Neural progenitor cell (in vitro differentiated cells): ENCODE results near the gene BRSK2. TPM values are rescaled to one million over a fixed set of nuclear protein-coding genes. Genes with fewer than 3 reads are reported as not detected.

Experiments used
- DNase-seq: peaks from one replicate; pipeline ENCODE4 v3.0.0-alpha.2; 2016; ENCODE audit warnings: low spot score
- H2AFZ ChIP-seq: fragments of 200-600 bp; sonication (generic); replicated peaks from 2 replicates; pipeline ENCODE4 v1.6.1; 2016; ENCODE audit warnings: antibody characterized with exemption
- H3F3A ChIP-seq: fragments of 200-600 bp; sonication (generic); 2 replicates; pipeline ENCODE4 v1.6.1; 2016; ENCODE audit warnings: antibody characterized with exemption, low read depth
- H3K27ac ChIP-seq: fragments of 200-600 bp; sonication (generic); 2 replicates; pipeline ENCODE4 v1.5.1; 2016; ENCODE audit warnings: mild to moderate bottlenecking
- H3K27me3 ChIP-seq: fragments of 200-600 bp; sonication (generic); 2 replicates; pipeline ENCODE4 v1.6.1; 2016; ENCODE audit warnings: mild to moderate bottlenecking, moderate library complexity
- H3K36me3 ChIP-seq: fragments of 200-600 bp; sonication (generic); 2 replicates; pipeline ENCODE4 v1.5.1; 2016
- H3K4me1 ChIP-seq: fragments of 200-600 bp; sonication (generic); 2 replicates; pipeline ENCODE4 v1.6.1; 2016; ENCODE audit warnings: mixed run types
- H3K4me2 ChIP-seq: fragments of 200-600 bp; sonication (generic); 2 replicates; pipeline ENCODE4 v1.6.1; 2016
- H3K4me3 ChIP-seq: fragments of 200-600 bp; sonication (generic); 2 replicates; pipeline ENCODE4 v1.5.1; 2016
- H3K79me2 ChIP-seq: fragments of 200-600 bp; sonication (generic); 2 replicates; pipeline ENCODE4 v1.6.1; 2016; ENCODE audit warnings: low read depth
- H3K9ac ChIP-seq: fragments of 200-600 bp; sonication (generic); 2 replicates; pipeline ENCODE4 v1.6.1; 2016
- H3K9me3 ChIP-seq: fragments of 200-600 bp; sonication (generic); 2 replicates; pipeline ENCODE4 v1.5.1; 2016; ENCODE audit warnings: low read depth
- H4K20me1 ChIP-seq: fragments of 200-600 bp; sonication (generic); 2 replicates; pipeline ENCODE4 v1.6.1; 2016; ENCODE audit warnings: low read depth
- H3K27ac Mint-ChIP-seq: 3 replicates; pipeline ENCODE4 v1.8.0; 2021; ENCODE audit warnings: mixed read lengths
- H3K27me3 Mint-ChIP-seq: 2 replicates; pipeline ENCODE4 v1.8.0; 2022; ENCODE audit warnings: low read depth, mild to moderate bottlenecking, inconsistent platforms, moderate library complexity, mixed read lengths; ENCODE audit not compliant: insufficient read depth
- H3K36me3 Mint-ChIP-seq: 3 replicates; pipeline ENCODE4 v1.8.0; 2021; ENCODE audit warnings: mixed read lengths
- H3K4me1 Mint-ChIP-seq: 3 replicates; pipeline ENCODE4 v1.8.0; 2021; ENCODE audit warnings: mixed read lengths
- H3K4me3 Mint-ChIP-seq: 3 replicates; pipeline ENCODE4 v1.8.0; 2021; ENCODE audit warnings: mild to moderate bottlenecking, moderate library complexity, mixed read lengths
- H3K9me3 Mint-ChIP-seq: 3 replicates; pipeline ENCODE4 v1.8.0; 2020; ENCODE audit warnings: mixed read lengths
- EZH2 ChIP-seq: fragments of 200-600 bp; sonication (generic); IDR thresholded peaks from 2 replicates; pipeline ENCODE4 v1.6.1; 2017; ENCODE audit warnings: antibody characterized with exemption, mild to moderate bottlenecking, moderate library complexity
- EZH2phosphoT487 ChIP-seq: fragments of 200-600 bp; sonication (generic); IDR thresholded peaks from 2 replicates; pipeline ENCODE4 v1.6.1; 2017; ENCODE audit warnings: antibody characterized with exemption
- total RNA-seq: library from RNA; depleted of rRNA; stranded (reverse); fragments of >200 nt; gene quantifications from 2 replicates; pipeline ENCODE4 v1.2.3, GENCODE V29; 2015; ENCODE audit warnings: low replicate concordance
- TF ChIP-seq, protein P1 (sequence below): fragments of 200-600 bp; sonication (generic); IDR thresholded peaks from 2 replicates; pipeline ENCODE4 v1.5.1; 2017; ENCODE audit warnings: antibody characterized with exemption, mild to moderate bottlenecking

The BRSK2 gene
- total RNA-seq, 1 donor from 2014 or later: 8.2 TPM

- Mint-ChIP-seq H3K27ac (no peak overlapping the region), H3K27me3 (peaks cover 2% of the 10 kb centered on the region), H3K9me3 (no peaks in the 10 kb centered on the region), H3K36me3 (peaks cover 4% of the 10 kb centered on the region), H3K4me3 (no peak overlapping the region), H3K4me1 (peaks cover 3% of the 10 kb centered on the region)
- Histone ChIP-seq H3F3A (no peaks in the 10 kb centered on the region), H3K27ac (no peak overlapping the region), H4K20me1 (peaks cover 31% of the 10 kb centered on the region), H3K4me1 (no peaks in the 10 kb centered on the region), H3K9ac (no peak overlapping the region), H3K4me3 (no peak overlapping the region), H3K9me3 (no peaks in the 10 kb centered on the region), H3K79me2 (no peaks in the 10 kb centered on the region), H2AFZ (no peak overlapping the region), H3K4me2 (no peak overlapping the region), H3K36me3 (no peaks in the 10 kb centered on the region), H3K27me3 (no peaks in the 10 kb centered on the region)
- no peak for DNase-seq
- TF ChIP-seq, protein P1, sequence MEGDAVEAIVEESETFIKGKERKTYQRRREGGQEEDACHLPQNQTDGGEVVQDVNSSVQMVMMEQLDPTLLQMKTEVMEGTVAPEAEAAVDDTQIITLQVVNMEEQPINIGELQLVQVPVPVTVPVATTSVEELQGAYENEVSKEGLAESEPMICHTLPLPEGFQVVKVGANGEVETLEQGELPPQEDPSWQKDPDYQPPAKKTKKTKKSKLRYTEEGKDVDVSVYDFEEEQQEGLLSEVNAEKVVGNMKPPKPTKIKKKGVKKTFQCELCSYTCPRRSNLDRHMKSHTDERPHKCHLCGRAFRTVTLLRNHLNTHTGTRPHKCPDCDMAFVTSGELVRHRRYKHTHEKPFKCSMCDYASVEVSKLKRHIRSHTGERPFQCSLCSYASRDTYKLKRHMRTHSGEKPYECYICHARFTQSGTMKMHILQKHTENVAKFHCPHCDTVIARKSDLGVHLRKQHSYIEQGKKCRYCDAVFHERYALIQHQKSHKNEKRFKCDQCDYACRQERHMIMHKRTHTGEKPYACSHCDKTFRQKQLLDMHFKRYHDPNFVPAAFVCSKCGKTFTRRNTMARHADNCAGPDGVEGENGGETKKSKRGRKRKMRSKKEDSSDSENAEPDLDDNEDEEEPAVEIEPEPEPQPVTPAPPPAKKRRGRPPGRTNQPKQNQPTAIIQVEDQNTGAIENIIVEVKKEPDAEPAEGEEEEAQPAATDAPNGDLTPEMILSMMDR: peak; percentile 22
- TF ChIP-seq EZH2: no peak
Observed at GRCh38 chr11:1482581-1483444, 93.1 kb downstream of the BRSK2 start.

DNA sequence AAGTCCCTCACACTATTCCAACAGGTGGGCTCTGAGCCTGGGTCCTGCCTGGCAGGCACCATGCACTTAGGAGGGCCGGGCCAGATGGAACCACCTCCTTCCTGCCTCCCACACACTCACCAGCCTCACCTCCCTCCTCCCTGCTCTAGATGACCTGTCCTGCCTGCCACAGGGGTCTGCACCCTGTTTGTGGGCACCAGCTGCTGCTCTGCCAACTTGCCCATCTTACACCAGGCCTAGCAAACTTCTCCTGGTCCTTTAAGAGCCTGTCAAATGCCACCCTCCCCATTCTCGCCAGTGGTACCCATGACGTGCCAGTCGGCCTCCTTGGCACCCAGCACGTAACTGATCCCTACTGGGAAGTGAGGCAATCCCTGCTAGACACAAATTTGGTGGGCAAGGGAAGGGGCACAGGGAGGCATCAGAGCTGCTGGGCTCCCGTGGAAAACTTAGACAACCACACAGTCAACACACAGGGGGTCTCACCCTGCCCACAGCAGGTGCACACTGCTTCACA, 93.8 kb downstream of the BRSK2 start:
- Histone ChIP-seq H3K4me2 (no peak overlapping the region), H4K20me1 (peaks cover 34% of the 10 kb centered on the region), H3K27me3 (no peaks in the 10 kb centered on the region), H3K9ac (no peak overlapping the region), H3K36me3 (no peaks in the 10 kb centered on the region), H3F3A (no peaks in the 10 kb centered on the region), H2AFZ (no peak overlapping the region), H3K4me3 (no peak overlapping the region), H3K79me2 (no peaks in the 10 kb centered on the region), H3K9me3 (no peaks in the 10 kb centered on the region), H3K4me1 (no peaks in the 10 kb centered on the region), H3K27ac (no peak overlapping the region)
- Mint-ChIP-seq H3K4me1 (peaks cover 3% of the 10 kb centered on the region), H3K36me3 (peaks cover 4% of the 10 kb centered on the region), H3K27me3 (peaks cover 2% of the 10 kb centered on the region), H3K4me3 (no peak overlapping the region), H3K27ac (no peak overlapping the region), H3K9me3 (no peaks in the 10 kb centered on the region)
- DNase-seq: no peak
- TF ChIP-seq, protein P1: no peak
- TF ChIP-seq EZH2phosphoT487: no peak
- TF ChIP-seq EZH2: no peak

DNA sequence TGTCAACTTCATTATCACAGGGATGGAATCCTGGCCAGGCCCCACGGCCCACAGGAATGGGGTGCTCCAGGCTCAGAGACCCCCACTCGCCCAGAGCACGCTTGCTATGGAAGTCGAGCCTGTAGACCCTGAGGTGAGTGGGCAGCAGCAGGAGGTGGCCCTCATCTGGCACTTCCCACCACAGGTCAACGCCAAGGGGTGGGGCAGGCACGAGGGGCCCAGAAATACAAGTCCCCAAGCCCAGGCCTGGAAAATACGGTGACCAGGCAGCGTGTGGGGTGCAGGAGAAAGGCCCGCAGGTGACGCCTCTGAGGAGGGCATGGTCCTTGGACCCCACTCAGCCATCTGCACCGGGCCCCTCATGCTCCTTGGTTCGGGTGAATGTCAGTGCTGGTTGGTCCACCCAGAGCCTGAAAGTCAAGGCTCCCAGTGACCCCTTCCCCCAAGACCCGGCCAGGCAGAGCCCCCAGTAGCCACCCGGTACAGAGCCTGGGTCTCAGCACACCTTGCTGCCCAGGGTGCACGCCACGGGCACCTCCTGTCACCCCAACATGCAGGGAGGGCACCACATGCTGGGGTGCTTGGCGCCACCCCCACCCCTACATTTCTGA, 94.4 kb downstream of the BRSK2 start:
- Histone ChIP-seq H3K4me1 (no peaks in the 10 kb centered on the region), H4K20me1 (peaks cover 34% of the 10 kb centered on the region), H3F3A (no peaks in the 10 kb centered on the region), H3K27ac (no peak overlapping the region), H3K79me2 (no peaks in the 10 kb centered on the region), H3K9me3 (no peaks in the 10 kb centered on the region), H3K36me3 (no peaks in the 10 kb centered on the region), H3K4me3 (no peak overlapping the region), H3K4me2 (no peak overlapping the region), H3K9ac (no peak overlapping the region), H2AFZ (no peak overlapping the region), H3K27me3 (no peaks in the 10 kb centered on the region)
- Mint-ChIP-seq H3K9me3 (no peaks in the 10 kb centered on the region), H3K27ac (no peak overlapping the region), H3K27me3 (peaks cover 4% of the 10 kb centered on the region), H3K36me3 (peaks cover 2% of the 10 kb centered on the region), H3K4me3 (no peak overlapping the region), H3K4me1 (peaks cover 3% of the 10 kb centered on the region)
- DNase-seq: no peak
- TF ChIP-seq, protein P1: no peak
- no peak for TF ChIP-seq EZH2
- no peak for TF ChIP-seq EZH2phosphoT487
